ENCODE data around the gene TULP4.

GRCh38 chr6:158264180-158264579, 48.1 kb upstream of the TULP4 start:
- TF ChIP-seq EZH2phosphoT487 (IDR thresholded peaks at IDR 0.05; ENCODE audit: borderline replicate concordance, low read length) (no peak), CTCF (conservative IDR thresholded peaks at IDR 0.05; ENCODE audit: low read depth, low read length) (no peak), EZH2 (IDR thresholded peaks at IDR 0.05; ENCODE audit: low read length, unreplicated experiment) (no peak)

All from PC-3 (cell line).